ENCODE data around the gene LAT. TPM values are rescaled to one million over a fixed set of nuclear protein-coding genes. Genes with fewer than 3 reads are reported as not detected.

LAT gene
- total and polyA plus RNA-seq, 2 of the 4 experiments (the other 2 are of a cell fraction) = 0.18 to 7.4 TPM

DNA sequence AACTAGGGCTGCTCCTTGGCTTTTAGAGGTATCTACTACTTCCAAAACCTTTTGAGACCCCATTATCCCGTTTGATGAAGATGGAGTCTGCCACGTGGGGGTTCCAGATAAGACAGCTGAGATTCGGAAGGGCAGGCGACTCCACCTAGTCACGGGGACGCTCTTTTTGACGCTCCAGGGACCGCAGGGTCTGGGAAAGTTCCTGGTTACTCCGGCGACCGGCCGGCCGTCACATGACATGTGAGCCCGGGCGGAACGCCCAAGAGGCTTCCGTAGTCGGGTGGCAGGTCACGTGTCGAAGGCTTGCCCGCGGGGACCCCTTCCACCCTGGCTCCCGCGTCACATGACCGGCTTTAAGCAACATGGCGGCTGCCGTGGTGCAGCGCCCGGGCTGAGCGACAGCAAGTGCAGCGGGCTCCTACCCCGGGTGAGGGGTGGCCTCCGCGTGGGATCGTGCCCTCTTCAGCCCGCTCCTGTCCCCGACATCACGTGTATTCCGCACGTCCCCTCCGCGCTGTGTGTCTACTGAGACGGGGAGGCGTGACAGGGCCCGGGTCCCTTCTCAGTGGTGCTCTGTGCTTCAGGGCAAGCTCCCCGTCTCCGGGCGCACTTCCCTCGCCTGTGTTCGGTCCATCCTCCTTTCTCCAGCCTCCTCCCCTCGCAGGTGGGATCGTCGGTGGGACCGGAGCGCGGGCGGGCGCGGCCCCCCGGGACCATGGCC is 10.3 kb upstream of the LAT start, which contains the start of gene SPNS1:
Gene SPNS1 (plus strand): TSS at position 342 of the 721 bp plus-strand sequence. CDS start 374 bp downstream, at position 716.
- Histone ChIP-seq H3K9me3 (ENCODE audit: control insufficient read depth, insufficient read depth, low read length) (no peaks in the 10 kb centered on the region), H3K4me3 (ENCODE audit: insufficient read depth, low read depth, low read length) (peak within 1 kb of the TSS; percentile 75), H3K27me3 (ENCODE audit: control insufficient read depth, insufficient read depth, low read length) (no peaks in the 10 kb centered on the region), H4K8ac (ENCODE audit: low read depth in 2 of 2, low read length in 2 of 2) (peak within 1 kb of the TSS; percentile 88 to 97), H4K91ac (ENCODE audit: insufficient read depth, low read depth, low read length) (peak within 1 kb of the TSS; percentile 72), H3K4ac (ENCODE audit: low read depth, low read length) (peak within 1 kb of the TSS; percentile 79), H3K18ac (ENCODE audit: low read depth, low read length) (peak within 1 kb of the TSS; percentile 30; the same call in 1 of the 2 replicates), H3K23ac (ENCODE audit: low read depth, low read length) (peak within 1 kb of the TSS; percentile 66; the same call in 1 of the 2 replicates), H4K20me1 (ENCODE audit: insufficient read depth, low read length) (0 out of 2 replicates have a peak, but pooled peaks cover 3% of the 10 kb centered on the region), H2AK5ac (ENCODE audit: low read depth, low read length) (peak within 1 kb of the TSS; percentile 87), H3K79me1 (ENCODE audit: low read depth in 1 of 2, low read length in 2 of 2) (peaks cover 17 to 41% of the 10 kb centered on the region in 2 experiments), H3K56ac (ENCODE audit: extremely low read depth, insufficient read depth, low read length) (peak within 1 kb of the TSS; percentile 77), H3K14ac (replicated peaks; ENCODE audit: low read depth, low read length) (peak within 1 kb of the TSS; percentile 77), H3K4me1 (ENCODE audit: control insufficient read depth, insufficient read depth, low read length) (no peaks in the 10 kb centered on the region), H3K4me2 (ENCODE audit: low read depth, low read length) (peak within 1 kb of the TSS; percentile 94), H3K36me3 (ENCODE audit: control insufficient read depth, insufficient read depth, low read length) (peaks cover 12% of the 10 kb centered on the region), H2BK15ac (ENCODE audit: low read depth, low read length) (0 out of 3 replicates have a peak within 1 kb of the TSS, but pooled peaks have one; percentile 8), H3K27ac (ENCODE audit: insufficient read depth, low read length) (peak within 1 kb of the TSS; percentile 76), H3K9ac (ENCODE audit: low read depth, low read length) (peak within 1 kb of the TSS; percentile 85), H4K5ac (ENCODE audit: low read depth, low read length) (peak within 1 kb of the TSS; percentile 66), H2BK5ac (ENCODE audit: low read depth, low read length, poor library complexity, severe bottlenecking) (peak within 1 kb of the TSS; percentile 18), H2AFZ (replicated peaks; ENCODE audit: low read length, poor library complexity) (peak within 1 kb of the TSS; percentile 100), H2BK20ac (ENCODE audit: low read depth, low read length) (no peak within 1 kb of the TSS), H3K9me1 (ENCODE audit: insufficient read depth, low read length) (peaks cover 7% of the 10 kb centered on the region), H2BK120ac (ENCODE audit: low read depth, low read length) (peak within 1 kb of the TSS; percentile 11), H2AK9ac (replicated peaks; ENCODE audit: low read depth, low read length, poor library complexity) (peak within 1 kb of the TSS; percentile 84)
- TSS peak; percentile 71 for BruUV-seq (replicated peaks)
- TF ChIP-seq SMC3 (IDR thresholded peaks at IDR 0.05; ENCODE audit: low read depth, low read length) (no peak), MXI1 (IDR thresholded peaks at IDR 0.05; ENCODE audit: borderline replicate concordance, low read depth, low read length) (peak; percentile 84), FOS (IDR thresholded peaks at IDR 0.05; ENCODE audit: low read depth, low read length) (peak; percentile 89), RCOR1 (IDR thresholded peaks at IDR 0.05; ENCODE audit: insufficient replicate concordance, low read length) (no peak), MAZ (IDR thresholded peaks at IDR 0.05; ENCODE audit: borderline replicate concordance, low read depth, low read length) (peak; percentile 69; the same call in 1 of the 2 replicates), POLR2A (IDR thresholded peaks at IDR 0.05; ENCODE audit: low read depth, low read length) (peak; percentile 82; the same call in 1 of the 2 replicates), BHLHE40 (IDR thresholded peaks at IDR 0.05; ENCODE audit: low read depth, low read length) (peak; percentile 91), CEBPB (IDR thresholded peaks at IDR 0.05; ENCODE audit: low read depth, low read length) (0 out of 2 replicates have a peak, but pooled peaks have one; percentile 12), CHD1 (IDR thresholded peaks at IDR 0.05; ENCODE audit: low read depth, low read length) (no peak; the same call in 1 of the 2 replicates)
- TF ChIP-seq, protein P1, sequence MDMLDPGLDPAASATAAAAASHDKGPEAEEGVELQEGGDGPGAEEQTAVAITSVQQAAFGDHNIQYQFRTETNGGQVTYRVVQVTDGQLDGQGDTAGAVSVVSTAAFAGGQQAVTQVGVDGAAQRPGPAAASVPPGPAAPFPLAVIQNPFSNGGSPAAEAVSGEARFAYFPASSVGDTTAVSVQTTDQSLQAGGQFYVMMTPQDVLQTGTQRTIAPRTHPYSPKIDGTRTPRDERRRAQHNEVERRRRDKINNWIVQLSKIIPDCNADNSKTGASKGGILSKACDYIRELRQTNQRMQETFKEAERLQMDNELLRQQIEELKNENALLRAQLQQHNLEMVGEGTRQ (IDR thresholded peaks at IDR 0.05; ENCODE audit: low read depth, low read length) = peak; percentile 100
- TF ChIP-seq, protein P2, sequence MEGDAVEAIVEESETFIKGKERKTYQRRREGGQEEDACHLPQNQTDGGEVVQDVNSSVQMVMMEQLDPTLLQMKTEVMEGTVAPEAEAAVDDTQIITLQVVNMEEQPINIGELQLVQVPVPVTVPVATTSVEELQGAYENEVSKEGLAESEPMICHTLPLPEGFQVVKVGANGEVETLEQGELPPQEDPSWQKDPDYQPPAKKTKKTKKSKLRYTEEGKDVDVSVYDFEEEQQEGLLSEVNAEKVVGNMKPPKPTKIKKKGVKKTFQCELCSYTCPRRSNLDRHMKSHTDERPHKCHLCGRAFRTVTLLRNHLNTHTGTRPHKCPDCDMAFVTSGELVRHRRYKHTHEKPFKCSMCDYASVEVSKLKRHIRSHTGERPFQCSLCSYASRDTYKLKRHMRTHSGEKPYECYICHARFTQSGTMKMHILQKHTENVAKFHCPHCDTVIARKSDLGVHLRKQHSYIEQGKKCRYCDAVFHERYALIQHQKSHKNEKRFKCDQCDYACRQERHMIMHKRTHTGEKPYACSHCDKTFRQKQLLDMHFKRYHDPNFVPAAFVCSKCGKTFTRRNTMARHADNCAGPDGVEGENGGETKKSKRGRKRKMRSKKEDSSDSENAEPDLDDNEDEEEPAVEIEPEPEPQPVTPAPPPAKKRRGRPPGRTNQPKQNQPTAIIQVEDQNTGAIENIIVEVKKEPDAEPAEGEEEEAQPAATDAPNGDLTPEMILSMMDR (conservative IDR thresholded peaks at IDR 0.05; ENCODE audit: low read depth, low read length) = no peak
- intact Hi-C loops (cut with micrococcal nuclease) = loop anchor here (5.0 to 10.0 kb wide), 3 partner anchors 98 to 750 kb away; no protein-coding TSS in a partner anchor
- WGBS, 2 experiments (ENCODE audit: extremely low coverage in 2 of 2, insufficient read length in 1 of 2) = 0% methylated on average over 33 of the region's 60 CpGs; no CpG with 5 or more reads in 1 of the 2 experiments
- in situ Hi-C loops (cut with MboI; ENCODE audit: low sequenced_read_pairs) = loop anchor here (25.0 kb wide), 1 partner anchor 288 kb away; no protein-coding TSS in a partner anchor
- CTCF ChIA-PET = interaction anchor here (0.6 kb wide), 1 partner anchor 160 kb away, joined by 3 read pairs; no protein-coding TSS in a partner anchor
- DNase-seq = peak; percentile 97
- dilution Hi-C loops (cut with HindIII; ENCODE audit: low sequenced_read_pairs, unreplicated experiment) = no loop called here
- peak; percentile 88 for ATAC-seq (ENCODE audit: low read depth)
- POLR2A ChIA-PET (ENCODE audit: unreplicated experiment) = no interaction called here
